SK-N-SH (cell line): Measurements from ENCODE around the gene FTO. TPM values are rescaled to one million over a fixed set of nuclear protein-coding genes. Genes with fewer than 3 reads are reported as not detected.

Experiments
- CTCF ChIA-PET: fragments of 300-600, 350-600 bp; formaldehyde crosslinking; extraction: SDS; loops from one replicate; lab custom pipeline; 2021; lab: Yijun Ruan, JAX
- POLR2A ChIA-PET: fragments of 350-600 bp; sonication (Branson Sonifier 250); formaldehyde crosslinking; extraction: SDS; loops from one replicate; lab custom pipeline; 2020; ENCODE audit warnings: antibody characterized with exemption, inconsistent platforms; lab: Yijun Ruan, JAX
- DNase-seq: peaks from one replicate; pipeline ENCODE4 v3.0.0; 2012
- H2AFZ ChIP-seq: fragments of 200-600 bp; sonication (generic); 2 replicates; pipeline ENCODE4 v1.8.1; 2016; ENCODE audit warnings: antibody characterized with exemption, mild to moderate bottlenecking, low read depth
- H3F3A ChIP-seq: fragments of 200-600 bp; sonication (generic); replicated peaks from 2 replicates; pipeline ENCODE3; 2016; ENCODE audit warnings: antibody characterized with exemption, mild to moderate bottlenecking; ENCODE audit not compliant: insufficient read depth
- H3K27ac ChIP-seq, 2 experiments: fragments of 200-500 bp in 1 of 2; fragments of 200-600 bp in 1 of 2; sonication (Bioruptor generic) in 1 of 2; sonication (generic), shearing (Covaris generic) in 1 of 2; 2 replicates each; pipeline versions ENCODE4 v1.5.1 to v1.6.1; 2014 to 2016; ENCODE audit warnings: low read depth in 2 of 2, inconsistent platforms in 1 of 2, low read length in 1 of 2, mild to moderate bottlenecking in 1 of 2, mixed read lengths in 1 of 2
- H3K27me3 ChIP-seq: fragments of 200-600 bp; sonication (generic), shearing (Covaris generic); 2 replicates; pipeline ENCODE4 v1.6.1; 2016; ENCODE audit warnings: mixed run types; ENCODE audit not compliant: insufficient read depth
- H3K36me3 ChIP-seq, 2 experiments: fragments of 200-500 bp in 1 of 2; fragments of 200-600 bp in 1 of 2; sonication (Bioruptor generic) in 1 of 2; sonication (generic) in 1 of 2; replicated peaks in 1 of 2; 2 replicates each; pipeline versions ENCODE3 to v1.5.1; 2014 to 2016; ENCODE audit warnings: low read length in 1 of 2, mild to moderate bottlenecking in 1 of 2; ENCODE audit not compliant: insufficient read depth in 2 of 2, control insufficient read depth in 1 of 2
- H3K4me1 ChIP-seq, 2 experiments: fragments of 200-500 bp in 1 of 2; fragments of 200-600 bp in 1 of 2; sonication (Bioruptor generic) in 1 of 2; sonication (generic), shearing (Covaris generic) in 1 of 2; 2 replicates each; pipeline versions ENCODE4 v1.5.1 to v1.6.1; 2014 to 2016; ENCODE audit warnings: low read depth in 1 of 2, low read length in 1 of 2, mixed run types in 1 of 2; ENCODE audit not compliant: insufficient read depth in 2 of 2, control insufficient read depth in 1 of 2
- H3K4me2 ChIP-seq: fragments of 200-600 bp; sonication (generic), shearing (Covaris generic); 2 replicates; pipeline ENCODE4 v1.6.1; 2017; ENCODE audit warnings: mixed run types
- H3K4me3 ChIP-seq, 2 experiments: fragments of 200-500 bp in 1 of 2; fragments of 200-600 bp in 1 of 2; sonication (Bioruptor generic) in 1 of 2; sonication (generic), shearing (Covaris generic) in 1 of 2; 2 replicates each; pipeline versions ENCODE4 v1.5.1 to v1.8.1; 2014 to 2016; ENCODE audit warnings: low read depth in 2 of 2, inconsistent platforms in 1 of 2, low read length in 1 of 2, mild to moderate bottlenecking in 1 of 2, mixed read lengths in 1 of 2, moderate library complexity in 1 of 2
- H3K79me2 ChIP-seq: fragments of 200-600 bp; sonication (generic); 2 replicates; pipeline ENCODE4 v1.8.1; 2017; ENCODE audit warnings: mild to moderate bottlenecking; ENCODE audit not compliant: insufficient read depth
- H3K9ac ChIP-seq: fragments of 200-600 bp; sonication (generic); 2 replicates; pipeline ENCODE4 v1.6.1; 2017; ENCODE audit warnings: mixed run types
- H3K9me2 ChIP-seq: fragments of 200-600 bp; sonication (generic); 2 replicates; pipeline ENCODE4 v1.6.1; 2017; ENCODE audit warnings: mixed run types
- H3K9me3 ChIP-seq: fragments of 200-600 bp; sonication (generic); 2 replicates; pipeline ENCODE4 v1.6.1; 2017; ENCODE audit warnings: mixed run types, mild to moderate bottlenecking, moderate library complexity
- H4K20me1 ChIP-seq: fragments of 200-600 bp; sonication (generic); 2 replicates; pipeline ENCODE4 v1.6.1; 2017; ENCODE audit warnings: mild to moderate bottlenecking, mixed run types; ENCODE audit not compliant: insufficient read depth
- EZH2phosphoT487 ChIP-seq: fragments of 200-600 bp; sonication (generic); IDR thresholded peaks from 2 replicates; pipeline ENCODE4 v1.6.1; 2017; ENCODE audit warnings: low read depth, mixed run types, mild to moderate bottlenecking, antibody characterized with exemption, moderate library complexity, borderline replicate concordance
- FOSL2 ChIP-seq: IDR thresholded peaks from 2 replicates; pipeline ENCODE4 v1.4.0; 2012; ENCODE audit warnings: low read depth, mild to moderate bottlenecking, moderate library complexity, borderline replicate concordance
- FOXJ3 ChIP-seq: sonication (generic); formaldehyde crosslinking; IDR thresholded peaks from 2 replicates; pipeline ENCODE4 v1.5.1; 2020; ENCODE audit warnings: mild to moderate bottlenecking, missing genetic modification reagents
- GABPA ChIP-seq: IDR thresholded peaks from 2 replicates; pipeline ENCODE4 v1.4.0; 2012; ENCODE audit warnings: low read depth, mild to moderate bottlenecking
- MEF2A ChIP-seq: IDR thresholded peaks from 2 replicates; pipeline ENCODE4 v1.4.0; 2012; ENCODE audit warnings: low read depth, borderline replicate concordance
- MXI1 ChIP-seq: IDR thresholded peaks from 2 replicates; pipeline ENCODE4 v1.6.1; 2012; ENCODE audit warnings: mild to moderate bottlenecking, low read depth, low read length, improper control_type of control experiment
- POLR2AphosphoS5 ChIP-seq: IDR thresholded peaks from 2 replicates; pipeline ENCODE4 v1.6.1; 2012; ENCODE audit warnings: low read depth, low read length
- RCOR1 ChIP-seq: fragments of 150-350 bp; IDR thresholded peaks from 2 replicates; pipeline ENCODE4 v1.6.1; 2017; ENCODE audit warnings: antibody characterized with exemption, low read length
- REST ChIP-seq: IDR thresholded peaks from 2 replicates; pipeline ENCODE4 v1.6.1; 2012; ENCODE audit warnings: mild to moderate bottlenecking, low read depth, low read length, moderate library complexity
- RFX5 ChIP-seq: IDR thresholded peaks from 2 replicates; pipeline ENCODE4 v1.6.1; 2012; ENCODE audit warnings: mild to moderate bottlenecking, improper control_type of control experiment, low read length
- SIN3A ChIP-seq: IDR thresholded peaks from 2 replicates; pipeline ENCODE4 v1.6.1; 2012; ENCODE audit warnings: low read depth, mild to moderate bottlenecking, low read length, moderate library complexity, borderline replicate concordance
- SMC3 ChIP-seq: IDR thresholded peaks from 2 replicates; pipeline ENCODE4 v1.6.1; 2012; ENCODE audit warnings: low read depth, low read length, improper control_type of control experiment
- USF1 ChIP-seq: IDR thresholded peaks from 2 replicates; pipeline ENCODE4 v1.4.0; 2012; ENCODE audit warnings: low read depth, borderline replicate concordance
- YY1 ChIP-seq: IDR thresholded peaks from 2 replicates; pipeline ENCODE4 v1.4.0; 2012; ENCODE audit warnings: low read depth, mild to moderate bottlenecking
- WGBS: methylation state at CpG from one replicate; pipeline ENCODE4 v1.1.6; 2017; ENCODE audit warnings: low lambda C conversion rate; 5-methylcytosine and 5-hydroxymethylcytosine counted together
- polyA plus RNA-seq, 3 experiments: library from polyadenylated mRNA; depleted of rRNA; stranded (reverse); fragments of >200 nt; gene quantifications; 2 replicates each; pipeline ENCODE4 v1.2.3, GENCODE V29; 2012
- TF ChIP-seq, protein P1 (sequence below): fragments of 150-350 bp; IDR thresholded peaks from 2 replicates; pipeline ENCODE4 v1.6.1; 2017; ENCODE audit warnings: antibody characterized with exemption, low read length, low read depth, borderline replicate concordance
- TF ChIP-seq, protein P2 (sequence below): IDR thresholded peaks from 2 replicates; pipeline ENCODE4; 2012
- TF ChIP-seq, protein P3 (sequence below): IDR thresholded peaks from 2 replicates; pipeline ENCODE4 v1.4.0; 2012; ENCODE audit warnings: low read depth

Gene FTO
- polyA plus RNA-seq, 1 of the 3 experiments (the other 2 are of a cell fraction): 41.2 TPM

DNA sequence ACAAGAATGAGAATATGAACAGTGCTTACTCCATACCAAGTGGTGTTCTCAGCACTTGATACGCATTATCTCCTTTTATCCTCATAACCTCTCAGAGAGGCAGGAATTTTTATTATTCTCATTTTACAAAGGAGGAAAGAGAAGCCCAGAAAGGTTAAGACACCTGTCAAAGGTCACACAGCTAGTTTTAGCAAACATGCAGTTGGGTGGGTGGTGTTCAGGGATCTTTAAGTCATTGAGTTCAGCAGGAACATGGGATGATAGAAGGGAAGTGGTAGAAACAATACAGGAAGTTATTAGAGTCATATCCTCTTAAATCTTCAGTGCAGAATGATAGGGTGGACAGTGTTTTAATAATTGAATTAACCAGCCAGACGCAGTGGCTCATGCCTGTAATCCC lies 487.2 kb downstream of the FTO start (continued):
- TF ChIP-seq, protein P1, sequence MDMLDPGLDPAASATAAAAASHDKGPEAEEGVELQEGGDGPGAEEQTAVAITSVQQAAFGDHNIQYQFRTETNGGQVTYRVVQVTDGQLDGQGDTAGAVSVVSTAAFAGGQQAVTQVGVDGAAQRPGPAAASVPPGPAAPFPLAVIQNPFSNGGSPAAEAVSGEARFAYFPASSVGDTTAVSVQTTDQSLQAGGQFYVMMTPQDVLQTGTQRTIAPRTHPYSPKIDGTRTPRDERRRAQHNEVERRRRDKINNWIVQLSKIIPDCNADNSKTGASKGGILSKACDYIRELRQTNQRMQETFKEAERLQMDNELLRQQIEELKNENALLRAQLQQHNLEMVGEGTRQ: no peak
- TF ChIP-seq RCOR1: no peak
- TF ChIP-seq MEF2A: no peak
- TF ChIP-seq RFX5: no peak
- no peak for TF ChIP-seq SIN3A
- TF ChIP-seq, all 33 proteins: peak for 0

DNA sequence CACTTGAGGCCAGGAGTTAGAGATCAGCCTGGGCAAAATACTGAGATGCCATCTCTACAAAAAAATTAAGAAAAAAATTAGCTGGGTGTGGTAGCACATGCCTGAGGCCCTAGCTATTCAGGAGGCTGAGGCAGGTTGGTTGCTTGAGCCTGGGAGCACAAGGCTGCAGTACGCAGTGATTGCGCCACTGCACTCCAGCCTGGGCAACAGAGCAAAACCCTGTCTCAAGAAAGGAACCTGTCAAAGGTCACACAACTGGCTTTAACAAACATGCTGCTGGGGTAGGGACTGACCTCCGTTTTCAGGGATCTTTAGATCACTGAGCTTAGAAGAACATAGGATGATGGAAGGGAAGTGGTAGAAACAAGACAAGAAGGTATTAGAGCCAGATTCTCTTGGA lies 487.6 kb downstream of the FTO start:
- no peaks in the 10 kb centered on the region for H3K79me2 ChIP-seq
- no peak overlapping the region for H3K9ac ChIP-seq
- no peak overlapping the region for H3K4me2 ChIP-seq
- peaks cover 0 to 9% of the 10 kb centered on the region in 2 experiments; a peak in 1 of 4 replicates for H3K4me1 ChIP-seq
- CTCF ChIA-PET: no interaction called here
- TF ChIP-seq POLR2AphosphoS5 (no peak), REST (no peak), FOSL2 (no peak), YY1 (no peak), MEF2A (no peak), SMC3 (no peak), MXI1 (no peak), GABPA (no peak), RFX5 (no peak), USF1 (no peak), FOXJ3 (no peak), EZH2phosphoT487 (no peak)
- TF ChIP-seq, protein P2, sequence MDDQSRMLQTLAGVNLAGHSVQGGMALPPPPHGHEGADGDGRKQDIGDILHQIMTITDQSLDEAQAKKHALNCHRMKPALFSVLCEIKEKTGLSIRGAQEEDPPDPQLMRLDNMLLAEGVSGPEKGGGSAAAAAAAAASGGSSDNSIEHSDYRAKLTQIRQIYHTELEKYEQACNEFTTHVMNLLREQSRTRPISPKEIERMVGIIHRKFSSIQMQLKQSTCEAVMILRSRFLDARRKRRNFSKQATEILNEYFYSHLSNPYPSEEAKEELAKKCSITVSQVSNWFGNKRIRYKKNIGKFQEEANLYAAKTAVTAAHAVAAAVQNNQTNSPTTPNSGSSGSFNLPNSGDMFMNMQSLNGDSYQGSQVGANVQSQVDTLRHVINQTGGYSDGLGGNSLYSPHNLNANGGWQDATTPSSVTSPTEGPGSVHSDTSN: no peak
- TF ChIP-seq, protein P3, sequence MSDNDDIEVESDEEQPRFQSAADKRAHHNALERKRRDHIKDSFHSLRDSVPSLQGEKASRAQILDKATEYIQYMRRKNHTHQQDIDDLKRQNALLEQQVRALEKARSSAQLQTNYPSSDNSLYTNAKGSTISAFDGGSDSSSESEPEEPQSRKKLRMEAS: no peak
- H2AFZ ChIP-seq: no peak overlapping the region
- no peaks in the 10 kb centered on the region for H3K27me3 ChIP-seq
- POLR2A ChIA-PET: no interaction called here
- no peaks in the 10 kb centered on the region for H3F3A ChIP-seq
- WGBS: 72% methylated on average over 3 of the region's 3 CpGs
- H3K9me3 ChIP-seq: no peaks in the 10 kb centered on the region
- DNase-seq: no peak
- H3K27ac ChIP-seq: no peak overlapping the region
- no peak overlapping the region for H3K4me3 ChIP-seq
- H4K20me1 ChIP-seq: no peaks in the 10 kb centered on the region
- H3K9me2 ChIP-seq: no peaks in the 10 kb centered on the region
- H3K36me3 ChIP-seq: no peaks in the 10 kb centered on the region
